Peyer's patch (tissue), 4 donors: Measurements from ENCODE around the gene VAMP2. TPM values are rescaled to one million over a fixed set of nuclear protein-coding genes. Genes with fewer than 3 reads are reported as not detected.
A peak's percentile ranks its signal among the peaks of the same experiment; 100 is the strongest.

Experiments
- DNase-seq, 3 donors: peaks; one replicate each; pipeline ENCODE4 v3.0.0-alpha.2; 2017 to 2019
- H3K27ac ChIP-seq, 4 donors: fragments of 200-600 bp; sonication (generic); one replicate each; pipeline ENCODE4 v1.5.1; 2016 to 2019
- H3K27me3 ChIP-seq, 2 donors: fragments of 200-600 bp; sonication (generic); one replicate each; pipeline ENCODE4 v1.5.1; 2019
- H3K36me3 ChIP-seq, 3 donors: fragments of 200-600 bp; sonication (generic); one replicate each; pipeline ENCODE4 v1.5.1; 2016 to 2019
- H3K4me1 ChIP-seq, 4 donors: fragments of 200-600 bp; sonication (generic); one replicate each; pipeline ENCODE4 v1.5.1; 2016 to 2019
- H3K4me3 ChIP-seq, 4 donors: fragments of 200-600 bp; sonication (generic); 1 replicate in 3 of 4; 2 replicates in 1 of 4; pipeline ENCODE4 v1.5.1; 2016 to 2019; ENCODE audit warnings: mild to moderate bottlenecking in 1 of 4
- H3K9me3 ChIP-seq, 4 donors: fragments of 200-600 bp; sonication (generic); one replicate each; pipeline ENCODE4 v1.5.1; 2016 to 2019; ENCODE audit warnings: mild to moderate bottlenecking in 1 of 4
- CTCF ChIP-seq, 6 experiments: fragments of 450-650 bp in 4 of 6; fragments of 200-600 bp in 2 of 6; sonication (generic) in 1 of 6; IDR thresholded peaks; one replicate each; pipeline ENCODE4 v1.5.1; 2017 to 2019; ENCODE audit warnings: antibody characterized with exemption in 6 of 6, mild to moderate bottlenecking in 3 of 6, moderate library complexity in 1 of 6
- POLR2A ChIP-seq, 2 donors: fragments of 450-650 bp; IDR thresholded peaks; one replicate each; pipeline ENCODE4 v1.5.1; 2017; ENCODE audit warnings: antibody characterized with exemption in 2 of 2, mild to moderate bottlenecking in 2 of 2, moderate library complexity in 2 of 2
- total RNA-seq, 4 donors: library from RNA; depleted of rRNA; stranded (reverse); fragments of >200 nt; gene quantifications; one replicate each; pipeline ENCODE4 v1.1.0, GENCODE V29; 2016

Gene VAMP2, protein sequence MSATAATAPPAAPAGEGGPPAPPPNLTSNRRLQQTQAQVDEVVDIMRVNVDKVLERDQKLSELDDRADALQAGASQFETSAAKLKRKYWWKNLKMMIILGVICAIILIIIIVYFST
- total RNA-seq = 10 to 100 TPM; 10.7 to 40.2 (median 32.4) TPM

GRCh38 chr17:8162233-8162996 is at the start of gene VAMP2:
Gene VAMP2 (minus strand): TSS chr17:8162948. CDS start chr17:8162879, 69 bp downstream.
- H3K4me3 ChIP-seq = peak within 1 kb of the TSS; percentile 99 to 100 (median 100)
- peak; percentile 74 to 90 (median 86) for DNase-seq
- no peaks in the 10 kb centered on the region for H3K9me3 ChIP-seq
- peaks cover 0 to 22% (median 0%) of the 10 kb centered on the region in 3 donors for H3K36me3 ChIP-seq
- TF ChIP-seq CTCF (IDR thresholded peaks at IDR 0.05) = peak in 4 of 6 experiments; percentile 8 to 25 (median 24)
- peak; percentile 53 to 78 for TF ChIP-seq POLR2A (IDR thresholded peaks at IDR 0.05)
- H3K4me1 ChIP-seq = peaks cover 9 to 55% (median 18%) of the 10 kb centered on the region in 4 donors
- peak within 1 kb of the TSS; percentile 99 to 100 (median 100) for H3K27ac ChIP-seq
- no peaks in the 10 kb centered on the region for H3K27me3 ChIP-seq

- no peak for DNase-seq
- no peak for TF ChIP-seq POLR2A (IDR thresholded peaks at IDR 0.05)
- no peak for TF ChIP-seq CTCF (IDR thresholded peaks at IDR 0.05)
- Histone ChIP-seq H3K4me3 (peak overlapping the region; percentile 44 to 58 (median 54)), H3K9me3 (no peaks in the 10 kb centered on the region), H3K36me3 (no peaks in the 10 kb centered on the region), H3K27ac (peak overlapping the region; percentile 36 to 70 (median 67)), H3K27me3 (no peaks in the 10 kb centered on the region), H3K4me1 (peaks cover 0 to 13% (median 7%) of the 10 kb centered on the region in 4 donors)
These were observed 48.2 kb upstream of the VAMP2 start for GRCh38 chr17:8210761-8211458.

DNA sequence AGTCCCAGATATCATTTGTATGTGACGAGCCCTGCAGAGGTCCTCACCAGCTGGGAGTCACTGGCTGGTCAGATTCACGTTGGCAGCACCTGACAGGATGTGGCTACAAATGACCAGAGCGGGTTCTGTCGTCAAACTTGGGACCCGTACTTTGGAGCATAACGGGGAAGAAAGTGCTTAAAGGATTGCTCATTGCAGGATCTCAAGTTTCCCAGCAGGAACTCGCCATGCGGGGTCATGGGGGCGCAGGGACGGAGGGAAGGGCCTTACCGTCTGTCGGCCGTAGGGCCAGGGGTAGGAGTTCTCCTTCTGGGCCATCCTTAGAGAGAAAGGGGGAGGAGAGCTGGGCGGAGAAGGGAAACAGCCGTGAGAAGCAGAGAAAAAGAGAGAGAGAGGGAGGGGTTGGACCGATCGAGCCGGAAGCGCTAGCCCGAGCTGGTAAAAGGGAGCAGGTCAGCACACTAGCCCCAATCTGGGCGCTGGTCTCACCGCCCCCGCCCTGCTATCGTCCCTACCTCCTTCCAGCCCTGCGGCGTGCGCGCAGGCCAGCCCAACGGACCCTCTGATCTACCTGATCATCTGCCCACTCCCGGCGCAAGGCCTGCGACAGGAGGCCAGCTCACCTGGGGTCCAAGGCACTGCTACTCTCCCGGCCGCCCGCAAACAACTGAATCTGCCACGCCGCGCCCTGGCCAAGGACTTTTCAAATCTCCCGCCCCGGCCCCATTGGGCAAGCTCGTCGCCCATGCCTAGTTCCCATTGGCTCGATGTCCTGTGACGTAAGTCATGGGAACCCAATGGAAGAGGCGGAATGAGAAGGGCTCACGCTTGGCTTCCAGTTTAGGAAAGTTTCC is 47.4 kb upstream of the VAMP2 start, which contains the start of gene AURKB:
Gene AURKB (minus strand): TSS at position 669 of the 854 bp plus-strand sequence. CDS start 351 bp downstream, at position 318.
- peak in 1 of 2 donors; percentile 9 for TF ChIP-seq POLR2A (IDR thresholded peaks at IDR 0.05)
- TF ChIP-seq CTCF (IDR thresholded peaks at IDR 0.05) = no peak
- H3K36me3 ChIP-seq = no peaks in the 10 kb centered on the region
- no peaks in the 10 kb centered on the region for H3K27me3 ChIP-seq
- H3K9me3 ChIP-seq = no peaks in the 10 kb centered on the region
- H3K4me3 ChIP-seq = peak within 1 kb of the TSS; percentile 44 to 58 (median 54)
- H3K4me1 ChIP-seq = peaks cover 0 to 13% (median 7%) of the 10 kb centered on the region in 4 donors
- peak within 1 kb of the TSS; percentile 36 to 70 (median 67) for H3K27ac ChIP-seq
- DNase-seq = peak; percentile 91 to 98 (median 95)

- H3K9me3 ChIP-seq = no peaks in the 10 kb centered on the region
These were observed 43.8 kb upstream of the VAMP2 start for GRCh38 chr17:8206536-8206935.

More at GRCh38 chr17:8206536-8206935, 43.8 kb upstream of the VAMP2 start:
- DNase-seq = no peak
- Histone ChIP-seq H3K36me3 (no peaks in the 10 kb centered on the region), H3K27ac (no peak overlapping the region), H3K4me1 (peaks cover 0 to 13% (median 7%) of the 10 kb centered on the region in 4 donors), H3K4me3 (no peak overlapping the region), H3K27me3 (no peaks in the 10 kb centered on the region)
- TF ChIP-seq CTCF (IDR thresholded peaks at IDR 0.05) = no peak
- TF ChIP-seq POLR2A (IDR thresholded peaks at IDR 0.05) = no peak
